SU-DHL-6 (cell line): ENCODE data around the gene FUT6.
A peak's percentile ranks its signal among the peaks of the same experiment; 100 is the strongest.

Source experiments
- H2AFZ ChIP-seq: fragments of 200-600 bp; sonication (generic); 2 replicates; pipeline ENCODE4 v1.6.1; 2014; ENCODE audit warnings: low read depth, mild to moderate bottlenecking, moderate library complexity, mixed read lengths, antibody characterized with exemption, low read length; ENCODE audit not compliant: severe bottlenecking
- H3F3A ChIP-seq: fragments of 200-600 bp; shearing (Covaris generic); 2 replicates; pipeline ENCODE4 v1.6.0; 2016; ENCODE audit warnings: antibody characterized with exemption, mild to moderate bottlenecking; ENCODE audit not compliant: insufficient read depth
- H3K27ac ChIP-seq: fragments of 200-600 bp; sonication (generic); 2 replicates; pipeline ENCODE4 v1.5.1; 2016; ENCODE audit warnings: low read depth, mild to moderate bottlenecking, low read length, moderate library complexity, mixed read lengths
- H3K27me3 ChIP-seq: fragments of 200-600 bp; sonication (generic), shearing (Covaris generic); 2 replicates; pipeline ENCODE4 v1.6.0; 2014; ENCODE audit warnings: mild to moderate bottlenecking, low read length
- H3K36me3 ChIP-seq: fragments of 200-600 bp; sonication (generic); 2 replicates; pipeline ENCODE4 v1.6.1; 2014; ENCODE audit warnings: mild to moderate bottlenecking, low read length, mixed read lengths
- H3K4me2 ChIP-seq: fragments of 300-600, 200-600 bp; shearing (Covaris generic), sonication (generic); 2 replicates; pipeline ENCODE4 v1.6.0; 2014; ENCODE audit warnings: low read length, low read depth, mild to moderate bottlenecking; ENCODE audit not compliant: poor library complexity, severe bottlenecking
- H3K4me3 ChIP-seq: fragments of 200-600 bp; sonication (generic); 2 replicates; pipeline ENCODE4 v1.5.1; 2014; ENCODE audit warnings: antibody characterized with exemption, low read length, mild to moderate bottlenecking, mixed read lengths; ENCODE audit not compliant: insufficient read depth, poor library complexity, severe bottlenecking
- H3K79me2 ChIP-seq: fragments of 200-600 bp; sonication (generic); 2 replicates; pipeline ENCODE4 v1.6.1; 2014; ENCODE audit warnings: mild to moderate bottlenecking, low read length, moderate library complexity; ENCODE audit not compliant: insufficient read depth
- H3K9ac ChIP-seq: fragments of 200-600 bp; sonication (generic); 2 replicates; pipeline ENCODE4 v1.7.0; 2014; ENCODE audit warnings: mild to moderate bottlenecking, low read length
- H3K9me2 ChIP-seq: fragments of 200-600 bp; sonication (generic); replicated peaks from 2 replicates; pipeline ENCODE4 v1.6.1; 2014; ENCODE audit warnings: low read length; ENCODE audit not compliant: insufficient read depth
- H3K9me3 ChIP-seq: fragments of 200-600 bp; sonication (generic); 2 replicates; pipeline ENCODE4 v1.6.1; 2014; ENCODE audit warnings: low read length, mixed read lengths; ENCODE audit not compliant: insufficient read depth
- H4K20me1 ChIP-seq: fragments of 200-600 bp; sonication (generic); 2 replicates; pipeline ENCODE4 v1.6.1; 2014; ENCODE audit warnings: low read depth, mild to moderate bottlenecking, antibody characterized with exemption, low read length, moderate library complexity, mixed read lengths
- EZH2phosphoT487 ChIP-seq: fragments of 200-600 bp; sonication (generic), shearing (Covaris generic); conservative IDR thresholded peaks from 2 replicates; pipeline ENCODE4 v1.6.1; 2018; ENCODE audit warnings: mild to moderate bottlenecking, antibody characterized with exemption, low read length, moderate library complexity, mixed read lengths
- TF ChIP-seq, protein P1 (sequence below): fragments of 200-600 bp; sonication (generic); IDR thresholded peaks from one replicate; pipeline ENCODE4 v1.5.1; 2017; ENCODE audit warnings: antibody characterized with exemption, mild to moderate bottlenecking, low read length, moderate library complexity; ENCODE audit not compliant: insufficient read depth, poor library complexity, severe bottlenecking

The FUT6 gene

DNA sequence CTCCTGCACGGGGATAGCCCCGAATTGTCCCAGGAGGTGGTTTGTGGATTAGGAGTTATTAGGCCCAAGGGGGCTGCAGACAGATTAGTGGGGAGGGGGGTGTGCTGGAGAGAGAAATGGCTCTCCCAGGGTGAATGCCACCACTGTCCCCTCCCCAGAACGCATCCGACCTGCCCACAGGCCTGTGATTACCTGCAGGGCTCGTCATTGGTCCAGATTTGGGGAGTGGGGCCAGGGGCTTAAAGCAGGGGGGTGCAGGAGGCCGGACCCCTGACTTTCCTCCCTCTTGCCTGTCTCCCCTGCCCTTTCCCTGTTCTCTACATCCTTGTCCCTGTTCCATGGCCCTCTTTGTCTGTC, 33.4 kb downstream of the FUT6 start:
- no peaks in the 10 kb centered on the region for H3K27me3 ChIP-seq
- H4K20me1 ChIP-seq: no peaks in the 10 kb centered on the region
- H3K9ac ChIP-seq: no peak overlapping the region
- no peaks in the 10 kb centered on the region for H3F3A ChIP-seq
- no peak overlapping the region for H2AFZ ChIP-seq
- H3K27ac ChIP-seq: no peak overlapping the region
- TF ChIP-seq EZH2phosphoT487: no peak
- TF ChIP-seq, protein P1, sequence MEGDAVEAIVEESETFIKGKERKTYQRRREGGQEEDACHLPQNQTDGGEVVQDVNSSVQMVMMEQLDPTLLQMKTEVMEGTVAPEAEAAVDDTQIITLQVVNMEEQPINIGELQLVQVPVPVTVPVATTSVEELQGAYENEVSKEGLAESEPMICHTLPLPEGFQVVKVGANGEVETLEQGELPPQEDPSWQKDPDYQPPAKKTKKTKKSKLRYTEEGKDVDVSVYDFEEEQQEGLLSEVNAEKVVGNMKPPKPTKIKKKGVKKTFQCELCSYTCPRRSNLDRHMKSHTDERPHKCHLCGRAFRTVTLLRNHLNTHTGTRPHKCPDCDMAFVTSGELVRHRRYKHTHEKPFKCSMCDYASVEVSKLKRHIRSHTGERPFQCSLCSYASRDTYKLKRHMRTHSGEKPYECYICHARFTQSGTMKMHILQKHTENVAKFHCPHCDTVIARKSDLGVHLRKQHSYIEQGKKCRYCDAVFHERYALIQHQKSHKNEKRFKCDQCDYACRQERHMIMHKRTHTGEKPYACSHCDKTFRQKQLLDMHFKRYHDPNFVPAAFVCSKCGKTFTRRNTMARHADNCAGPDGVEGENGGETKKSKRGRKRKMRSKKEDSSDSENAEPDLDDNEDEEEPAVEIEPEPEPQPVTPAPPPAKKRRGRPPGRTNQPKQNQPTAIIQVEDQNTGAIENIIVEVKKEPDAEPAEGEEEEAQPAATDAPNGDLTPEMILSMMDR: peak; percentile 5
- H3K4me3 ChIP-seq: no peak overlapping the region
- no peak overlapping the region for H3K4me2 ChIP-seq
- no peaks in the 10 kb centered on the region for H3K9me3 ChIP-seq
- H3K9me2 ChIP-seq: no peaks in the 10 kb centered on the region
- H3K36me3 ChIP-seq: no peaks in the 10 kb centered on the region
- no peaks in the 10 kb centered on the region for H3K79me2 ChIP-seq

DNA sequence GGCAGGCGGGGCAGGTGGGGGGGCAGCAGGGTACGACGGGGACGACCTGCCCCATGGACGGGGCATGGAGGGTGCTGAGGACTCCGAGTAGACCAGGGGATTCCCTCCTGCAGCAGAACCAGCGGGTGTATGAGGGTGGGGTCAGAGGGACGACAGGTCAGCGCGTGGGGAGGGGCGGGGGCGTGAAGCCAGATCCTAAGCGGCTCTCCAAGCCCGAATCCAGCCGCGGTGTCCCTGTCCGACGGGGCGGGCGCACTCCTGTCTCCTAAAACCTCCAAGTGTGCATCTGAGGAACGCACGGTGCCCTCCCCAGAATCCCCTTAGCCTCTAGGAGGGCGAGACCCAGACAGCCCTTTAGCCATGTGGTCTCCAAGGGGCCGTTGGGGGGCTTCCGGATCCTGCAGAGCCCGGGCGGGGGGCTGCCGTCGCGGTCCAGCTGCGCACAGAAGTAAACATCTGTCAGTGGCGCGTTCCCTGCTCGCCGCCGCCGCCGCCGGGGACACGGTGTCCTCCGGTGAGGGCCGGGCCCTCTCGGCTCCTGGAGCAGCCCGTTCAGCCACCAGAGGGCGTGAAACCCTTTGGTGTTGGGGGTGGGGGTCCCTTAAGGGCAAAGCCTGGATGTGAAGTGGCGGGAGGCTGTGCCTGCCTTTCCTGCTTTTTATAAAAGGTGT, 33.9 kb downstream of the FUT6 start:
- no peaks in the 10 kb centered on the region for H4K20me1 ChIP-seq
- no peaks in the 10 kb centered on the region for H3F3A ChIP-seq
- no peak overlapping the region for H3K27ac ChIP-seq
- no peak overlapping the region for H2AFZ ChIP-seq
- H3K9ac ChIP-seq: no peak overlapping the region
- no peak overlapping the region for H3K4me3 ChIP-seq
- H3K9me2 ChIP-seq: no peaks in the 10 kb centered on the region
- H3K9me3 ChIP-seq: no peaks in the 10 kb centered on the region
- no peaks in the 10 kb centered on the region for H3K79me2 ChIP-seq
- H3K27me3 ChIP-seq: no peaks in the 10 kb centered on the region
- H3K4me2 ChIP-seq: no peak overlapping the region
- no peak for TF ChIP-seq EZH2phosphoT487
- TF ChIP-seq, protein P1: peak; percentile 41
- no peaks in the 10 kb centered on the region for H3K36me3 ChIP-seq

DNA sequence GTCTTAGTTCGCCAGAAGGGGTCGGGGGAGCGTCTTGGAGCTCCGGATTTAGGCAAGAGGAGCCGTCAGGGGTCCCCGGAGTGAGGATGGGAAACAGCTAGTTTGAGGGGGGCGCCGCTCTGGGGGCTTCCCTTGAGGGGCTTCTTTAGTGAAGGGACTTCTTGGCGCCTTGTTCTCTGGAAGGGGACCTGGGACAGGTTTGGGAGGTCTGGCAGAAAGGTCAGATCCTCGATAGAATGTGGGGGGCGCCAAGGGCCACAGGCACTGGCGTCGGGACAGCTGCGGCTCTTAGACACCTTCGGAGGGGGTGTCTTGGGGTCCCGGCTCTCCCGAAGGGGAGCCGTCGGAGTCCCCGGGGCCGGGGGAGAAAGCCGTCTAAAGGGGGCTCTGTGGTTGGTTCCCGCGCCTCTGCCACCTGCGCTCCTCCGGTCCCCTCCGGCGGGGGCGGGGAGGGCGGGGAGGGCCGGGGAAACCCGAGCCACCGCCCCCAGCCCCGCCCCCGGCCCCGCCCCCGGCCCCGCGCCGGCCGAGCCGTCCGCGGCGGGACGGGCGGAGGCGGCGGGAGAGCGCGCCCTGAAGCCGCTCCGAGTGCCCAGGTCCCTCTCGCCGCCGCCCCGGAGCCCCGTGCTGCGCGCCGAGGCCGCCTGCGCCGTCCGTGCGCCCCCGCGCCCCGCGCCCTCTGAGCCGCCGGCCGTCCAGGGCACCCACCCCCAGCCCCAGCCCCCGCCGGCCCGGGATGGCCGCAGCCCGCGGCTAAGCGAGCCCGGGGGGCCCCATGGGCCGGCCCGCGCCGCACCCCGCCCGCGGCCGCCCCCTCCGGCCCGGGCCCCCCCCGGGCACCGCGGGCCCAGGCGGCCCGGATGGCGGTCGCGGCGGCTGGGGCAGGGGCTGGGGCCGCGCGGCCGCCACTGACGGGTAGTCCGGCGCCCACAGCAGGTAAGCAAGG, 34.7 kb downstream of the FUT6 start, which contains the start of gene NRTN:
Gene NRTN (plus strand): TSS at position 552 of the 946 bp plus-strand sequence. CDS start 19,099 bp downstream, outside the sequence.
- Histone ChIP-seq H3K27me3 (no peaks in the 10 kb centered on the region), H2AFZ (peak within 1 kb of the TSS; percentile 77), H3K9me3 (no peaks in the 10 kb centered on the region), H3K4me3 (peak within 1 kb of the TSS; percentile 47), H3K79me2 (no peaks in the 10 kb centered on the region), H3F3A (no peaks in the 10 kb centered on the region), H3K9me2 (no peaks in the 10 kb centered on the region), H4K20me1 (no peaks in the 10 kb centered on the region), H3K9ac (peak within 1 kb of the TSS; percentile 34), H3K27ac (no peak within 1 kb of the TSS), H3K4me2 (peak within 1 kb of the TSS; percentile 73), H3K36me3 (no peaks in the 10 kb centered on the region)
- no peak for TF ChIP-seq EZH2phosphoT487
- TF ChIP-seq, protein P1: no peak
